Heart left ventricle (tissue), 13 donors: ENCODE results near the gene RFPL4AL1.
"Not testable (repeated sequence)": the region's sequence is repeated elsewhere in the genome, so short reads cannot be mapped to it uniquely, and the experiment has no call there.

Experiments used
- POLR2A ChIP-seq, 2 donors: fragments of 450-650 bp; IDR thresholded peaks; one replicate each; pipeline ENCODE4 v1.6.1; 2017; ENCODE audit warnings: antibody characterized with exemption in 2 of 2, mild to moderate bottlenecking in 2 of 2, moderate library complexity in 2 of 2
- TF ChIP-seq, protein P1 (sequence below), 12 donors: fragments of 200-600 bp; sonication (generic) in 4 of 12; IDR thresholded peaks; one replicate each; pipeline versions ENCODE4 v1.5.0 to v1.8.0; 2018 to 2022; ENCODE audit warnings: antibody characterized with exemption in 12 of 12, mild to moderate bottlenecking in 5 of 12
- donor health status: ischemic (EF 13 %, LVEDD 7.1; RV severe dilation, severe dysfunction).
- donor health status: DM: no; HTN: yes; CAD: no.
- donor health status: DM: no; HTN: no; CAD: no.
- donor health status: ischemic (EF 25% LVEDD 6.9; RV normal size, moderate dysfunction).
- donor health status: ischemic (EF 25% LVEDD 5.7; RV mildly dilated, moderate dysfunction).
- donor health status: ischemic (EF 35%, LVEDD 5.7; RV mildly dilated, moderate dysfunction).
- donor health status: nonischemic (EF 11% LVEDD 7.7; RV severe dilation, severe dysfunction).
- donor health status: DM: yes; HTN: yes; CAD: no.
- donor health status: PGD.
- donor health status: ischemic (EF 29% LVEDD 5.4; RV normal size, mild dysfunction).
- donor health status: nonischemic (EF 23%, LVEDD 6.1; RV moderate dilation, normal function).

DNA sequence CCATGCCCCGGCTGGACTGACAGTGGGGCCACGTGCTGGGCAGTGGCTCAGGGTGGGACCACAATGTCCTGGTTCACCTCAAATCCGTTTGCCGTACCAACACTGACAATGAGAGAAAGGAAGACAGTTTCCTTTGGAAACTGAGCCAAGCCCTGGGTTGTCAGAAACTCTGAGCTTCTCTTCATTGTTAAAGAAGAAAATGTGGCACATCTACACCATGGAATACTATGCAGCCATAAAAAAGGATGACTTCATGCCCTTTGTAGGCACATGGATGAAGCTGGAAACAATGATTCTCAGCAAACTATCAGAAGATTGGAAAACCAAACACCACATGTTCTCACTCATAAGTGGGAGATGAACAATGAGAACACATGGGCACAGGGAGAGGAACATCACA, 12.1 kb upstream of the RFPL4AL1 start:
- TF ChIP-seq, protein P1, sequence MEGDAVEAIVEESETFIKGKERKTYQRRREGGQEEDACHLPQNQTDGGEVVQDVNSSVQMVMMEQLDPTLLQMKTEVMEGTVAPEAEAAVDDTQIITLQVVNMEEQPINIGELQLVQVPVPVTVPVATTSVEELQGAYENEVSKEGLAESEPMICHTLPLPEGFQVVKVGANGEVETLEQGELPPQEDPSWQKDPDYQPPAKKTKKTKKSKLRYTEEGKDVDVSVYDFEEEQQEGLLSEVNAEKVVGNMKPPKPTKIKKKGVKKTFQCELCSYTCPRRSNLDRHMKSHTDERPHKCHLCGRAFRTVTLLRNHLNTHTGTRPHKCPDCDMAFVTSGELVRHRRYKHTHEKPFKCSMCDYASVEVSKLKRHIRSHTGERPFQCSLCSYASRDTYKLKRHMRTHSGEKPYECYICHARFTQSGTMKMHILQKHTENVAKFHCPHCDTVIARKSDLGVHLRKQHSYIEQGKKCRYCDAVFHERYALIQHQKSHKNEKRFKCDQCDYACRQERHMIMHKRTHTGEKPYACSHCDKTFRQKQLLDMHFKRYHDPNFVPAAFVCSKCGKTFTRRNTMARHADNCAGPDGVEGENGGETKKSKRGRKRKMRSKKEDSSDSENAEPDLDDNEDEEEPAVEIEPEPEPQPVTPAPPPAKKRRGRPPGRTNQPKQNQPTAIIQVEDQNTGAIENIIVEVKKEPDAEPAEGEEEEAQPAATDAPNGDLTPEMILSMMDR (IDR thresholded peaks at IDR 0.05) = not testable (repeated sequence)
- TF ChIP-seq POLR2A (IDR thresholded peaks at IDR 0.05) = not testable (repeated sequence)
